ENCODE results near the gene MYCN.

Gene MYCN

DNA sequence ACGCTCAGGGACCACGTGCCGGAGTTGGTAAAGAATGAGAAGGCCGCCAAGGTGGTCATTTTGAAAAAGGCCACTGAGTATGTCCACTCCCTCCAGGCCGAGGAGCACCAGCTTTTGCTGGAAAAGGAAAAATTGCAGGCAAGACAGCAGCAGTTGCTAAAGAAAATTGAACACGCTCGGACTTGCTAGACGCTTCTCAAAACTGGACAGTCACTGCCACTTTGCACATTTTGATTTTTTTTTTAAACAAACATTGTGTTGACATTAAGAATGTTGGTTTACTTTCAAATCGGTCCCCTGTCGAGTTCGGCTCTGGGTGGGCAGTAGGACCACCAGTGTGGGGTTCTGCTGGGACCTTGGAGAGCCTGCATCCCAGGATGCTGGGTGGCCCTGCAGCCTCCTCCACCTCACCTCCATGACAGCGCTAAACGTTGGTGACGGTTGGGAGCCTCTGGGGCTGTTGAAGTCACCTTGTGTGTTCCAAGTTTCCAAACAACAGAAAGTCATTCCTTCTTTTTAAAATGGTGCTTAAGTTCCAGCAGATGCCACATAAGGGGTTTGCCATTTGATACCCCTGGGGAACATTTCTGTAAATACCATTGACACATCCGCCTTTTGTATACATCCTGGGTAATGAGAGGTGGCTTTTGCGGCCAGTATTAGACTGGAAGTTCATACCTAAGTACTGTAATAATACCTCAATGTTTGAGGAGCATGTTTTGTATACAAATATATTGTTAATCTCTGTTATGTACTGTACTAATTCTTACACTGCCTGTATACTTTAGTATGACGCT lies 5.8 kb downstream of the MYCN start:
- Histone ChIP-seq H4K20me1 (ENCODE audit: insufficient read depth, low read length) (no peaks in the 10 kb centered on the region), H3K4me3 (ENCODE audit: low read length) (no peak overlapping the region), H3K79me2 (ENCODE audit: low read length) (peaks cover 15% of the 10 kb centered on the region), H3F3A (ENCODE audit: insufficient read depth, low read length) (no peaks in the 10 kb centered on the region), H3K4me1 (ENCODE audit: low read length) (no peaks in the 10 kb centered on the region), H3K27ac (ENCODE audit: low read length) (no peak overlapping the region), H3K4me2 (ENCODE audit: low read depth, low read length) (no peak overlapping the region), H3K27me3 (replicated peaks; ENCODE audit: insufficient read depth, low read length) (no peaks in the 10 kb centered on the region), H2AFZ (ENCODE audit: low read length) (no peak overlapping the region), H3K9ac (ENCODE audit: low read length) (no peak overlapping the region), H3K9me3 (replicated peaks; ENCODE audit: insufficient read depth, low read length) (no peaks in the 10 kb centered on the region), H3K9me2 (replicated peaks; ENCODE audit: insufficient read depth, low read length) (no peaks in the 10 kb centered on the region), H3K36me3 (replicated peaks; ENCODE audit: insufficient read depth, low read length) (no peaks in the 10 kb centered on the region)
- TF ChIP-seq EZH2 (optimal IDR thresholded peaks at IDR 0.05; ENCODE audit: low read depth, low read length) = no peak
- TF ChIP-seq CTCF (IDR thresholded peaks at IDR 0.05; ENCODE audit: low read length) = no peak
- TF ChIP-seq EZH2phosphoT487 (IDR thresholded peaks at IDR 0.05; ENCODE audit: low read length) = no peak
- DNase-seq = no peak

GRCh38 chr2:15946983-15947382 lies 6.6 kb downstream of the MYCN start:
- no peaks in the 10 kb centered on the region for H3K4me1 ChIP-seq (ENCODE audit: low read length)
- H3F3A ChIP-seq (ENCODE audit: insufficient read depth, low read length) = no peaks in the 10 kb centered on the region
- H3K36me3 ChIP-seq (replicated peaks; ENCODE audit: insufficient read depth, low read length) = no peaks in the 10 kb centered on the region
- DNase-seq = no peak
- TF ChIP-seq EZH2phosphoT487 (IDR thresholded peaks at IDR 0.05; ENCODE audit: low read length) (no peak), CTCF (IDR thresholded peaks at IDR 0.05; ENCODE audit: low read length) (no peak), EZH2 (optimal IDR thresholded peaks at IDR 0.05; ENCODE audit: low read depth, low read length) (no peak)
- H3K9ac ChIP-seq (ENCODE audit: low read length) = no peak overlapping the region
- no peak overlapping the region for H3K4me3 ChIP-seq (ENCODE audit: low read length)
- no peaks in the 10 kb centered on the region for H3K27me3 ChIP-seq (replicated peaks; ENCODE audit: insufficient read depth, low read length)
- no peaks in the 10 kb centered on the region for H4K20me1 ChIP-seq (ENCODE audit: insufficient read depth, low read length)
- no peaks in the 10 kb centered on the region for H3K9me2 ChIP-seq (replicated peaks; ENCODE audit: insufficient read depth, low read length)
- H3K79me2 ChIP-seq (ENCODE audit: low read length) = peaks cover 9% of the 10 kb centered on the region
- no peaks in the 10 kb centered on the region for H3K9me3 ChIP-seq (replicated peaks; ENCODE audit: insufficient read depth, low read length)
- no peak overlapping the region for H2AFZ ChIP-seq (ENCODE audit: low read length)
- H3K4me2 ChIP-seq (ENCODE audit: low read depth, low read length) = no peak overlapping the region
- H3K27ac ChIP-seq (ENCODE audit: low read length) = no peak overlapping the region

DNA sequence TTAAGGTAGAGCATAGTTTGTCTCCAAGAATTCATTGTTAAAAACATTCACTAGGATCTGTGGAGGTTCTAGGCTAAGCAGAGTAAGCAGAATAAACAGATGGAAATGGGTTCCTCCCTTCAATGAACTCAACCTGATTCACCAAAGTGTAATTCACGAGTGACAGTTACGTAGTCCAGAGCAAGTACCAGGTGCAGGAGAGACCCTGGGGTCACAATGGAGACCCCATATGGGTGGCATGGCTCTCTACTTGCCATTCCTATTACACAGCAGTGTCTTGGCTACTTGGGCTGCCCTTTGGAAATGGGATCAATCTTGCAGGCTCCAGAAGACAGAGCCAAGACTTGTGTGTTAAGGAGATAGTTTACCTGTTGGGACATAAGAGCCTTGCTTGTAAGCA lies 7.1 kb downstream of the MYCN start:
- Histone ChIP-seq H3K36me3 (replicated peaks; ENCODE audit: insufficient read depth, low read length) (no peaks in the 10 kb centered on the region), H3K4me2 (ENCODE audit: low read depth, low read length) (no peak overlapping the region), H3K4me1 (ENCODE audit: low read length) (no peaks in the 10 kb centered on the region), H3K4me3 (ENCODE audit: low read length) (no peak overlapping the region), H3K27ac (ENCODE audit: low read length) (no peak overlapping the region), H2AFZ (ENCODE audit: low read length) (no peak overlapping the region), H3K9ac (ENCODE audit: low read length) (no peak overlapping the region), H4K20me1 (ENCODE audit: insufficient read depth, low read length) (no peaks in the 10 kb centered on the region), H3K9me2 (replicated peaks; ENCODE audit: insufficient read depth, low read length) (no peaks in the 10 kb centered on the region), H3K27me3 (replicated peaks; ENCODE audit: insufficient read depth, low read length) (no peaks in the 10 kb centered on the region), H3K9me3 (replicated peaks; ENCODE audit: insufficient read depth, low read length) (no peaks in the 10 kb centered on the region), H3K79me2 (ENCODE audit: low read length) (peaks cover 7% of the 10 kb centered on the region; the same call in 1 of the 2 replicates), H3F3A (ENCODE audit: insufficient read depth, low read length) (no peaks in the 10 kb centered on the region)
- DNase-seq = no peak
- TF ChIP-seq EZH2phosphoT487 (IDR thresholded peaks at IDR 0.05; ENCODE audit: low read length) (no peak), CTCF (IDR thresholded peaks at IDR 0.05; ENCODE audit: low read length) (no peak), EZH2 (optimal IDR thresholded peaks at IDR 0.05; ENCODE audit: low read depth, low read length) (no peak)
